ENCODE measurements around the gene ARHGAP42.

ARHGAP42 gene

DNA sequence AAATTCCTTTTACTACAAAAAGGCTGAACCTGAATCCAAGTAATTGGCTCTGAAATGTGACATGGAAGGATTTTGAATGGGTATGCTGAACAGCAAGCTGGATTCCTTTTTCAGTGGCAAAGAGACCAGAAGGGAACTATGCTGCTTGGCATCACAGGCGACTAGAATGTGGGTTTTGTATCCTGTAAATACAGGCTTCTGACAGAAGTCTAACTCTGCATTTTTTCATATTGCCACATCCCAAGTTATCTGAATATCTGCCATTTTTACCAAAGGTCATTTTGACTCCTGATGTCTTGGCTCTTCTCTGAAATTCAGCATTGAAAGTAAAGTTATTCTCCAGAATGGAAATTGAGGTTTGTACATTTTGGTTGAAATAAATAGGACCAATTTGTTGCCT is 145.7 kb downstream of the ARHGAP42 start:
- DNase-seq (ENCODE audit: low read depth in 2 of 2), result no peak

- no peak for DNase-seq (ENCODE audit: low read depth in 2 of 2)
Measured at GRCh38 chr11:100833276-100833675, 146.2 kb downstream of the ARHGAP42 start.

DNA sequence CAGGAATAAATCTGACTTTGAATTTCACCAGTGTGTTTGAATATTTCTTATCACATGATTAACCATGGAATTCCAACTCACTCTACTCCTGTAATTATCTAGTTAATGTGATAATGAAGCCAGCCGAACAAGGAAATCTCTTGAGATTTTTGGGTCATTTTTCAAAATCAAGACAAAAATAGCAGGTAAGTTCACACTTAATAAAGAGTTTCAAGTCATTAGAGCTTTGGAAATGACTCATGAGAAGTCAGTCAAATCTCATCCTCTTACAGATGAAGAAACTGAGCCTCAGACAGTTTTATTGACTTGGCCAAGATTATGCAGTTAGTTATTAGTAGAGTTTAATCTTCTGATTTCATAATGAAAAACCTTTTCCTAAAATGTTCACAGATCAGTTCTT is 148.8 kb downstream of the ARHGAP42 start:
- DNase-seq (ENCODE audit: low read depth in 2 of 2), result no peak

GRCh38 chr11:100837311-100837710 is 150.2 kb downstream of the ARHGAP42 start:
- DNase-seq (ENCODE audit: low read depth in 2 of 2), result no peak

DNA sequence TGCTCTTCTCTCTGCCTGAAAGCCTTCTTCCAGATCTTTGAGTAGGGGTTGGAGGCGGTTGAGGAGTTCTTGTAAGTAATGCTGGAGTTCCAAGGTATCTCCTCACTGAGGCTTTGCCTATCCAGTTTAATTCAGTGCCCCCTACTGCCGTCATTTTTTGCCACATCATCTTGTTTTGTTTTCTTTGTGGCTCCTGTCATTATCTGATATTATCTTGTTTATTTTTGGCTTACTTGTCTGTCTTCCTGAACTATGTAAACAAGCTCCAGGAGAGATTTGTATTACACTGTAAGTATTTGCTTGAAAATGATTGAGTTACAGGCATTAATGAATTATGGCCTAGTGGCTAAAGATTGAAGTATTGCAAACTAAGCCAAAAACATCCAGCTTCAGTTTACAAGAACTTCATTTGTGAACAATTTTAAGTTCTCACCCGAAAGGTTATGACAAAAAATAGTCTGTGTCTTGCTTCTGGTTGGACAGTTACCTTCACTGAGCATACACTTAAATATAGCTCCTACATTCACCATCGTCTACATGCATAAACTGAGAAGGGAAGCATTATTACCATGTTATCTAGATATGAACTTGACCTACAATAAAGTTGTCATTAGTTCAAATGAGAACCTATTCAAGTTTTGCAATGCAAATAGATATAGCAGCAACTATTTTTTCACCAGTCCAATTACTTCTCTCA is 154.8 kb downstream of the ARHGAP42 start:
- DNase-seq (ENCODE audit: low read depth in 2 of 2), result no peak

GRCh38 chr11:100847696-100848216 is 160.7 kb downstream of the ARHGAP42 start:
- DNase-seq (ENCODE audit: low read depth in 2 of 2), result no peak

DNA sequence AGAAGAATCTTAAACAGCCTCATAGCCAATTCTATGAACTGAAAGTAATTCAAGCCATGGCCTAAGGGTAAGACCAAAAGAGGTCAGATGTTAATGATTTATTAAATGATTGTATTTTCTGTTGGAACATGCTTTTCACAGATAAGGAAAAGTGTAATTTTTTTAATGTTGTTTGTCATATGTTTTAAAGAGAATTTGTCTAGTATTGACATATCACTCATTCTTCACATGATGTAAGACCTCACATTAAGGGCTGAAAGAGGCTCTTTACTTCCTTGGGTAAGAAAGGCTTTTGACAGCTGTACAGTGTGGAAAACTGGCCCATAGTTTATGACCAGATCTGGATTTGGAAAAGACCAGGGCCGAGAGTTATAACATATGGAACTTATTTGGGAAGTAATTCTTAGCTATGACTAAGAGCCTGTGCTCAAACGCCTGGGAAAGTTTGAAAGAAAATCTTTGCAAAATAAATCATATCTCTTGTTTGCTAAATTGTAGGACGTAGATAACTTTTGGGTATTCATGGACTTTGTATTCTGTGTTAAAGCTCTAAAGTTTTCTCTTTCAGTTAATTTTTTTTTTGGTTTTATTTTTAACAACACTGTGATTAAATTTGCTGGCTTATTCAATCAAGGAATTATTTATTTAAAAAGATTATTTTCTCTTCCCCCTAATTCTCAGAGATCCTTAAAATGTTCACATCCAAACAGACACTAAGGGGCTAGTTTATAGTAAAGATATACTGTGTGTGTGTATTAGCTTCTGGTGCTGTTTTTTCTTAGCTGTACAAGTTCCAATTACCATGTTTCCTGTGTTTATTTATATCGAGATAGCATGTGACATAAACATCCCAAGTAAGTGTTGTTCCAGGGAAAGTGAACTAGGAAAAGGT is 162.2 kb downstream of the ARHGAP42 start:
- no peak for DNase-seq (ENCODE audit: low read depth in 2 of 2)

DNA sequence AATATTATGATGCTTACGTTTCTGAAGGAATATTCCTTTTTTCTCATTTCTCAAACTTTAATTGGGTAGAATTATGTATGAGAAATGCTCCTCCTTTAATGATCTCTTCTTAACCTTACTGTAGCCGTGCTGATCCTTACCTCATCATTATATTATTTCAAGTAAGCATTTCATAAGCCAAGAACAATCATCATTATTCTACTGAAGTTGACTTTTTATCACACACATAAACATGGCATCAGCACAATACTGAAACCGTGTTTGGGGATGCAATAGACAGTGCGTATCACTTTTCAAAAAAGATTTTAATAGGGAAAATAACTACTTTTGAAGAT is 162.8 kb downstream of the ARHGAP42 start:
- DNase-seq (ENCODE audit: low read depth in 2 of 2), result no peak

DNA sequence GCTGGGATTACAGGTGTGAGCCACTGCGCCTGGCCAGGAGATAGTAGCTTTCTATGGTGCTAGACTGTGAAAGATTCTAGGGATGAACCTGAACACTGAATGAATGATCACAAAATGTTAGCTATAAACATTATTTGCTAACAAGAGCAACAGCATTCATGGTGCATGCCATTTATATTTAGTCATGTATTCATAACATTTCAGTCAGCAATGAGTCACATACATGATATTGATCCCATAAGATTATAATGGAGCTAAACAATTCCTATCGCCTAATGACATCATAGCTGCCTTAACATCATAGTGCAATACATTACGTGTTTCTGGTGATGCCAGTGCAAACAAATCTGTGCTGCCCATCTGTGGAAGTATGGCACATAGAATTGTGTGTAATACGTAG is 164.1 kb downstream of the ARHGAP42 start:
- no peak for DNase-seq (ENCODE audit: low read depth in 2 of 2)

GRCh38 chr11:100851584-100852152 is 164.6 kb downstream of the ARHGAP42 start:
- no peak for DNase-seq (ENCODE audit: low read depth in 2 of 2)

- no peak for DNase-seq (ENCODE audit: low read depth in 2 of 2)
Measured at GRCh38 chr11:100855466-100856067, 168.5 kb downstream of the ARHGAP42 start.

GRCh38 chr11:100857236-100858005 is 170.3 kb downstream of the ARHGAP42 start:
- no peak for DNase-seq (ENCODE audit: low read depth in 2 of 2)

DNA sequence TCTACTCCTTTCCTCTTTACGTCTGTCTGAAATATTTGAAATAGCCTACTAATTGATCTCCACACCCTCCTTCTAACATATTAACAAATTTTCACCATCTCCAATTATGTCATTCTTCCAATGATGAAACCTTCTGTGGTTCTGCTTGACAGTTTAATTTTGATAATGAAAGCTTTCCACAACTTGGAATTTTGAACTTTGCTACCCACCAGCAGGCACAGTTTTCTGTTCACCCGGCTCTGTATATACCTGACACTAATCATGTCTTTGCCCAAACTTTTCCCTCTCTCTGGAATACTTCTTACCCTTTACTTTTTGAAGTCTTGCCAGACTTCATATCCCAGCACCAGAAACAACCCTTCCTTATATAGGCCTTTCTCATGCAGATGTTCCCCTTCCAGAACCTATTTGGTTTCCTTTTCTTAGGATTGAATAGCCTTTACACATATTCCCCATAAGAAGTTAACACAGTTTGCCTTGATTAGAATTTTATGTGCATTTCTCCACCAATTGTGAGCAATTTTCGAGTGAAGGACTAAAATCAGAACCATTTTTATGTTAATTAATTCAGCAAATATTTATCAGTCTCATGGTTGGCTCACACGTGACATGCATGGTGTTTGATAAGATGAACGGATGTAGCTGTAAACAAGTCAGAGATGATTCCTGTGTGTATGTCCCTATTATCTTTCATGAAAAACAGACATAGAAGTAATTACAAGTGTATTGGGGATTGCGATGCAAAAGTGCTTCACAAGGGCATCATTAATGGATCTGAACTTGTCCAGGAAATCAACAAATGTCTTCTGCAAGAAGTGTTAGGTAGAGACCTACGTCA is 173.4 kb downstream of the ARHGAP42 start:
- no peak for DNase-seq (ENCODE audit: low read depth in 2 of 2)

- no peak for DNase-seq (ENCODE audit: low read depth in 2 of 2)
Measured at GRCh38 chr11:100861212-100861611, 174.1 kb downstream of the ARHGAP42 start.

DNA sequence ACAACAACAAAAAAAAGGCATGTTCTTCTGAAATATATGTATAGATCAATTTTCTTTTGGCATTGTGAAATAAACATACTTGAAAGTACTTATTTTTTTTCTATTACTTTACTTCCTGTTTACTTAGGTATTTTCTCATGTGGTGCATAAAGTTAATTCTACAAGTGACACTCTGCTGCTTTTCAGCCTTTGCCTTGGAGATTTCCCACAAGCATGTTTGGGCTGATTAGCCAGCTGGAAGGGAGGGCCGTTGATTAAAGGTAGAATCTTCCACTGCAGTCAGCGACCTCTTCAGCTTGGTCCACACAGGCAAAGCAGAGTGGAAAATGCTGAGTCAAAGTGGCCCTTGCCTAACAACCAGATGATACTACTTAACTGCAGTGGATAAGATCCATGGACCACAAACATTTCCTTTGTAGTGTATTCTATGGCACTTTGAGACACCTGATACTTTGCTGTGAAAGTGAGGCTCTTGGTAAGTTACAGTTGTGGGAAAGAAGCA is 176.0 kb downstream of the ARHGAP42 start:
- DNase-seq (ENCODE audit: low read depth in 2 of 2), result no peak

GRCh38 chr11:100865443-100866065 is 178.5 kb downstream of the ARHGAP42 start:
- DNase-seq (ENCODE audit: low read depth in 2 of 2), result no peak

DNA sequence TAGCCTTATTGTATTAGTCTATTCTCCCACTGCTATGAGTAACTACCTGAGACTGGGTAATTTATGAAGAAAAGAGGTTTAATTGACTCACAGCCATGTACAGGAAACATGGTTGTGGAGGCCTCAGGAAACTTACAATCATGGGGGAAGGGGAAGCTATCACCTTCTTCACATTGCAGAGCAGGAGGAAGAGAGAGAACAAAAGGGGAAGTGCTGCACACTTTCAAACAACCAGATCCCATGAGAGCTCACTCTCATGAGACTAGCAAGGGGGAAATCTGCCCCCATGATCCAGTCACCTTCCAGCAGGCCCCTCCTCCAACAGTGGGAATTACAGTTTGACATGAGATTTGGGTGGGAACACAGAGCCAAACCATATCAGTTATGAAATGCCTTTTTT is 179.4 kb downstream of the ARHGAP42 start:
- no peak for DNase-seq (ENCODE audit: low read depth in 2 of 2)

- DNase-seq (ENCODE audit: low read depth in 2 of 2), result no peak
Measured at GRCh38 chr11:100867606-100868005, 180.5 kb downstream of the ARHGAP42 start.

GRCh38 chr11:100869328-100869727 is 182.2 kb downstream of the ARHGAP42 start:
- DNase-seq (ENCODE audit: low read depth in 2 of 2), result no peak

DNA sequence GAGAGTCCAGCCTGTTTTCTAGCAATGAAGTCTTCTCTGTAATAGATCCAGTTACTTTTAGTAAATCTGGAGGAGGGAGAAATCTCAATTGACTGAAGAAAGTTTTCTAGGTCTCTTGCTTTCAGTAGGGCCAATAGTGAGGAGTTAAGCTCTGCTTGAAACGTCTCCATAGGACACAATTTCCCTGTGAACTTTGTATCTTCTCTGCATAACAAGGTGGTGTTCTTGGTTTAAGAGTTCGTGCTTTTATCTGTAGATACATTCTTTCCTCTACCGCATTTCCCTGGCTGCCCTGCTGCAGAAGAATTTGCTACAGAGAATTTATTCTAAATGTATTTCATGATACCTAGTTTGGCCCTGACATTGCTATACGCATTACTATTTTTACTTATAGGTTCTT is 183.1 kb downstream of the ARHGAP42 start:
- DNase-seq (ENCODE audit: low read depth in 2 of 2), result no peak
